HepG2 (cell line): ENCODE results near the gene ATXN2. TPM values are rescaled to one million over a fixed set of nuclear protein-coding genes. Genes with fewer than 3 reads are reported as not detected.

Experiments used
- ATAC-seq: fragments of 200-7000 bp; cut with Tn5 transposase; 3 replicates; pipeline ENCODE4 v1.9.1; 2020; ENCODE audit warnings: mild to moderate bottlenecking, moderate library complexity
- BruUV-seq: library from RNA; stranded (reverse); fragments of 400-500 nt; replicated peaks from 2 replicates; lab custom pipeline; 2021; lab: Mats Ljungman, UMichigan
- CTCF ChIA-PET: fragments of 300-600 bp; formaldehyde crosslinking; extraction: SDS; loops from one replicate; lab custom pipeline; 2021; ENCODE audit warnings: low total read pairs, inconsistent platforms, low intra/inter-chr PET ratio; lab: Yijun Ruan, JAX
- POLR2A ChIA-PET: fragments of 350-600 bp; sonication (Branson Sonifier 250); formaldehyde crosslinking; loops from one replicate; lab custom pipeline; 2020; ENCODE audit warnings: antibody characterized with exemption, inconsistent platforms; lab: Yijun Ruan, JAX
- DNase-seq: peaks from one replicate; pipeline ENCODE4 v3.0.0-alpha.2; 2015; ENCODE audit warnings: low spot score
- FAIRE-seq: peaks from 3 replicates; lab custom pipeline; 2011; peaks lifted over from hg19 to GRCh38; lab: Jason Lieb, UNC
- H2AFZ ChIP-seq: one replicate; pipeline ENCODE4 v1.6.1; 2011; ENCODE audit warnings: low read length, inconsistent platforms
- H3K27ac ChIP-seq: fragments of 300-600 bp; 3 replicates; pipeline ENCODE4 v1.8.0; 2011; ENCODE audit warnings: mixed run types, mild to moderate bottlenecking, mixed read lengths, low read length, inconsistent platforms; ENCODE audit not compliant: insufficient read depth; ENCODE audit errors: extremely low read length
- H3K27me3 ChIP-seq, 2 experiments: fragments of 200-600 bp in 1 of 2; 2 replicates in 1 of 2; 3 replicates in 1 of 2; pipeline versions ENCODE4 v1.6.0 to v1.8.0; 2011; ENCODE audit warnings: low read length in 2 of 2, mild to moderate bottlenecking in 2 of 2, moderate library complexity in 2 of 2, inconsistent platforms in 1 of 2; ENCODE audit not compliant: insufficient read depth in 2 of 2, control insufficient read depth in 1 of 2
- H3K36me3 ChIP-seq, 2 experiments: fragments of 200-600 bp in 1 of 2; replicated peaks in 1 of 2; 2 replicates in 1 of 2; 3 replicates in 1 of 2; pipeline versions ENCODE4 v1.5.1 to v1.8.0; 2011; ENCODE audit warnings: low read length in 2 of 2, inconsistent platforms in 1 of 2; ENCODE audit not compliant: insufficient read depth in 2 of 2, control insufficient read depth in 1 of 2
- H3K4me1 ChIP-seq: 2 replicates; pipeline ENCODE4 v1.5.1; 2012; ENCODE audit warnings: low read length, inconsistent platforms; ENCODE audit not compliant: insufficient read depth
- H3K4me2 ChIP-seq: 2 replicates; pipeline ENCODE4 v1.6.0; 2011; ENCODE audit warnings: low read depth, low read length, inconsistent platforms
- H3K4me3 ChIP-seq, 3 experiments: fragments of 200-600 bp in 1 of 3; sonication (generic), shearing (Covaris generic) in 1 of 3; replicated peaks in 1 of 3; 2 replicates each; pipeline ENCODE4 v1.5.1; 2011 to 2016; ENCODE audit warnings: low read length in 3 of 3, inconsistent platforms in 2 of 3, low read depth in 2 of 3, mild to moderate bottlenecking in 2 of 3, control low read depth in 1 of 3, mixed read lengths in 1 of 3; ENCODE audit not compliant: insufficient read depth in 1 of 3
- H3K79me2 ChIP-seq: one replicate; pipeline ENCODE4 v1.6.1; 2011; ENCODE audit warnings: low read length, inconsistent platforms; ENCODE audit not compliant: insufficient read depth
- H3K9ac ChIP-seq: 2 replicates; pipeline ENCODE4 v1.6.0; 2011; ENCODE audit warnings: mild to moderate bottlenecking, low read depth, low read length, inconsistent platforms; ENCODE audit not compliant: insufficient read depth
- H3K9me3 ChIP-seq: 2 replicates; pipeline ENCODE4 v1.5.1; 2012; ENCODE audit warnings: mild to moderate bottlenecking, low read length
- H4K20me1 ChIP-seq: 2 replicates; pipeline ENCODE4 v1.6.0; 2011; ENCODE audit warnings: inconsistent platforms, mild to moderate bottlenecking, low read length, moderate library complexity; ENCODE audit not compliant: insufficient read depth
- GLI4 ChIP-seq: sonication (generic); formaldehyde crosslinking; IDR thresholded peaks from 2 replicates; pipeline ENCODE4 v1.5.1; 2020; ENCODE audit warnings: missing genetic modification reagents, mild to moderate bottlenecking, moderate library complexity, borderline replicate concordance
- MAF1 ChIP-seq: sonication (generic); formaldehyde crosslinking; IDR thresholded peaks from 2 replicates; pipeline ENCODE4 v1.5.0; 2020; ENCODE audit warnings: missing genetic modification reagents, borderline replicate concordance
- PHB2 ChIP-seq: fragments of 450-650 bp; IDR thresholded peaks from 2 replicates; pipeline ENCODE4 v1.6.1; 2018; ENCODE audit not compliant: partially characterized antibody
- PHF5A ChIP-seq: IDR thresholded peaks from one replicate; pipeline ENCODE4 v1.6.1; 2018; ENCODE audit warnings: low read depth, missing genetic modification reagents; ENCODE audit not compliant: unreplicated experiment
- REXO4 ChIP-seq: sonication (generic); formaldehyde crosslinking; IDR thresholded peaks from 2 replicates; pipeline ENCODE4 v1.8.0; 2022; ENCODE audit warnings: missing genetic modification reagents, mild to moderate bottlenecking, borderline replicate concordance
- SMC3 ChIP-seq: IDR thresholded peaks from 2 replicates; pipeline ENCODE4 v1.6.1; 2011; ENCODE audit warnings: low read length, improper control_type of control experiment
- SP2 ChIP-seq: sonication (generic); formaldehyde crosslinking; IDR thresholded peaks from 2 replicates; pipeline ENCODE4 v1.5.1; 2020; ENCODE audit warnings: mild to moderate bottlenecking, missing genetic modification reagents
- ZC3H13 ChIP-seq: sonication (generic); formaldehyde crosslinking; IDR thresholded peaks from 2 replicates; pipeline ENCODE4 v1.8.1; 2023; ENCODE audit warnings: mild to moderate bottlenecking, missing genetic modification reagents, moderate library complexity
- ZNF136 ChIP-seq: sonication (generic); formaldehyde crosslinking; IDR thresholded peaks from 2 replicates; pipeline ENCODE4 v1.8.1; 2022; ENCODE audit warnings: low read depth, mild to moderate bottlenecking, moderate library complexity, missing genetic modification reagents
- ZNF263 ChIP-seq: sonication (generic); formaldehyde crosslinking; IDR thresholded peaks from 2 replicates; pipeline ENCODE4 v1.4.0; 2020; ENCODE audit warnings: missing genetic modification reagents
- ZNF343 ChIP-seq: sonication (generic); formaldehyde crosslinking; IDR thresholded peaks from 2 replicates; pipeline ENCODE4 v1.4.0; 2020; ENCODE audit warnings: mild to moderate bottlenecking, missing genetic modification reagents
- WGBS: methylation state at CpG from one replicate; pipeline ENCODE4 v1.1.6; 2017; ENCODE audit warnings: low lambda C conversion rate; 5-methylcytosine and 5-hydroxymethylcytosine counted together
- in situ Hi-C: cut with HindIII; loops from 2 replicates; pipeline ENCODE4 v1.10.0; 2017; ENCODE audit warnings: low pct_unique_long_range_greater_than_20kb; ENCODE audit not compliant: extremely low pct_ligation_motif_present
- intact Hi-C: fragments of 100-400 bp; cut with micrococcal nuclease; formaldehyde crosslinking; loops from one replicate; pipeline ENCODE4 v1.10.0; 2022; ENCODE audit not compliant: unreplicated experiment
- polyA plus RNA-seq, 8 experiments: library from polyadenylated mRNA; depleted of rRNA in 3 of 8; stranded (reverse) in 7 of 8; unstranded in 1 of 8; fragments of >200 nt; fragmentation: Illumina TruSeq in 4 of 8; extraction: Trizol in 4 of 8; gene quantifications; 2 replicates each; pipeline versions ENCODE4 v1.2.1 to v1.2.3, GENCODE V29; 2011 to 2016; ENCODE audit warnings: low read depth in 4 of 8, missing spikeins in 1 of 8, mixed read lengths in 1 of 8; ENCODE audit not compliant: insufficient read depth in 1 of 8
- total RNA-seq, 5 experiments: library from RNA; depleted of rRNA; stranded (reverse); fragments of >200 nt; fragmentation: Illumina TruSeq; extraction: Trizol; gene quantifications; 2 replicates each; pipeline ENCODE4 v1.2.3, GENCODE V29; 2016; ENCODE audit warnings: low read depth in 1 of 5

The ATXN2 gene
- total and polyA plus RNA-seq, 2 of the 13 experiments (the other 11 are each of a cell fraction or from before 2014, with no cell fraction given): 18.1 to 27.1 TPM

GRCh38 chr12:111529424-111530368 lies 69.4 kb downstream of the ATXN2 start (continued):
- TF ChIP-seq ZC3H13 (CRISPR knock-in tag): no peak

- in situ Hi-C loops: no loop called here
- no peak for DNase-seq
- no peaks in the 10 kb centered on the region for H4K20me1 ChIP-seq
- CTCF ChIA-PET: no interaction called here
- 98% methylated on average over 5 of the region's 5 CpGs for WGBS
- TF ChIP-seq SP2 (CRISPR knock-in tag) (no peak), PHB2 (no peak)
- TF ChIP-seq, all 625 proteins: peak for 0
- H3K27me3 ChIP-seq: no peaks in the 10 kb centered on the region
- intact Hi-C loops: no loop called here
- H3K9me3 ChIP-seq: no peaks in the 10 kb centered on the region
- no peaks in the 10 kb centered on the region for H3K4me1 ChIP-seq
- no peak overlapping the region for H3K4me2 ChIP-seq
- H3K9ac ChIP-seq: no peak overlapping the region
- POLR2A ChIA-PET: no interaction called here
- no TSS peak for BruUV-seq
- FAIRE-seq (no peak), ATAC-seq (no peak)
- no peaks in the 10 kb centered on the region for H3K79me2 ChIP-seq
- no peak overlapping the region for H3K4me3 ChIP-seq
- H3K27ac ChIP-seq: no peak overlapping the region
- H2AFZ ChIP-seq: no peak overlapping the region
- peaks cover 20 to 86% of the 10 kb centered on the region in 2 experiments for H3K36me3 ChIP-seq
Measured at GRCh38 chr12:111523587-111524167, 75.4 kb downstream of the ATXN2 start.

DNA sequence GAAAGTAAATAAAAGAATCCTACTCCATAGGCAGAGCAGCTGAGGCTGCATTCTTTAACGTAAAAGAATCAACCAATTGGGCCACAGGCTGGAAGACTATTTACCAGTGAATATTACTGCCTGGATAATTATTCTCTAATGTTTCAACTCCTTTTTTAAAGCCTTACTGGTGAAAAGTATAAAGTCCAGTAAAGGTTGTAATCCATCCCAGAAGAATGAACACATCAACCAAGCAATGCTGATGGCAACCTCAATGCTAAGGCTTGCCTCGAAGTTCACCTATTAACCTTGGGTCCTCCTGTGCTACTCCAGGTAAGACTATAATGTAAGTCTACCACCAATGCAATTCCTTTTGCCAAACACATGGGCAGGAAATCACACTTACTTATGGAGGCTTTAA lies 77.3 kb downstream of the ATXN2 start:
- intact Hi-C loops (no loop called here), in situ Hi-C loops (no loop called here)
- Histone ChIP-seq H3K79me2 (no peaks in the 10 kb centered on the region), H3K4me3 (no peak overlapping the region), H2AFZ (no peak overlapping the region), H3K36me3 (peaks cover 18 to 91% of the 10 kb centered on the region in 2 experiments), H4K20me1 (no peaks in the 10 kb centered on the region), H3K9me3 (no peaks in the 10 kb centered on the region), H3K27ac (no peak overlapping the region), H3K4me1 (no peaks in the 10 kb centered on the region), H3K9ac (no peak overlapping the region), H3K4me2 (no peak overlapping the region), H3K27me3 (no peaks in the 10 kb centered on the region)
- FAIRE-seq (no peak), ATAC-seq (no peak), DNase-seq (no peak)
- no TSS peak for BruUV-seq
- ChIA-PET POLR2A (no interaction called here), CTCF (no interaction called here)
- 81% methylated on average over 2 of the region's 2 CpGs for WGBS
- TF ChIP-seq ZNF263 (CRISPR knock-in tag): no peak
- no peak for TF ChIP-seq GLI4 (CRISPR knock-in tag)
- TF ChIP-seq ZNF136 (CRISPR knock-in tag): no peak
- TF ChIP-seq ZNF343 (CRISPR knock-in tag): no peak
- TF ChIP-seq PHF5A (CRISPR knock-in tag): no peak
- TF ChIP-seq MAF1 (CRISPR knock-in tag): no peak
- TF ChIP-seq SMC3: no peak
- TF ChIP-seq REXO4 (CRISPR knock-in tag): no peak
